Measurements from ENCODE around the gene MOCS1. TPM values are rescaled to one million over a fixed set of nuclear protein-coding genes. Genes with fewer than 3 reads are reported as not detected.
A peak's percentile ranks its signal among the peaks of the same experiment; 100 is the strongest.

Gene MOCS1
- polyA plus RNA-seq, 3 donors, result 20.1 to 88.7 (median 25.4) TPM

- 73 to 95% (median 82%) methylated on average over 1 of the region's 1 CpG for WGBS, 3 donors
Measured at GRCh38 chr6:39951716-39952115, 17.5 kb upstream of the MOCS1 start.

GRCh38 chr6:39951191-39951590 lies 16.9 kb upstream of the MOCS1 start:
- no peak overlapping the region for H3K27ac ChIP-seq (ENCODE audit: low read depth, low read length)
- 80 to 88% (median 82%) methylated on average over 5 of the region's 5 CpGs for WGBS, 3 donors

More at GRCh38 chr6:39951716-39952115, 17.5 kb upstream of the MOCS1 start:
- no peak overlapping the region for H3K27ac ChIP-seq (ENCODE audit: low read depth, low read length)

GRCh38 chr6:39950125-39950720 lies 16.0 kb upstream of the MOCS1 start:
- H3K27ac ChIP-seq (ENCODE audit: low read depth, low read length), result no peak overlapping the region

- H3K27ac ChIP-seq (ENCODE audit: low read depth, low read length), result no peak overlapping the region
- 65 to 84% (median 70%) methylated on average over 5 of the region's 5 CpGs for WGBS, 3 donors
Measured at GRCh38 chr6:39948199-39948791, 14.0 kb upstream of the MOCS1 start.

GRCh38 chr6:39947611-39948068 lies 13.4 kb upstream of the MOCS1 start:
- 61 to 73% (median 68%) methylated on average over 5 of the region's 5 CpGs for WGBS, 3 donors
- no peak overlapping the region for H3K27ac ChIP-seq (ENCODE audit: low read depth, low read length)

GRCh38 chr6:39945626-39946025 lies 11.4 kb upstream of the MOCS1 start:
- no peak overlapping the region for H3K27ac ChIP-seq (ENCODE audit: low read depth, low read length)
- WGBS, 3 donors, result 84 to 100% (median 85%) methylated on average over 1 of the region's 1 CpG

GRCh38 chr6:39942903-39943580 lies 8.8 kb upstream of the MOCS1 start:
- 53 to 85% (median 78%) methylated on average over 7 of the region's 7 CpGs for WGBS, 3 donors
- H3K27ac ChIP-seq (ENCODE audit: low read depth, low read length), result no peak overlapping the region

GRCh38 chr6:39941820-39942219 lies 7.6 kb upstream of the MOCS1 start:
- WGBS, 3 donors, result 73 to 84% (median 83%) methylated on average over 4 of the region's 4 CpGs
- H3K27ac ChIP-seq (ENCODE audit: low read depth, low read length), result no peak overlapping the region

- 91 to 95% (median 94%) methylated on average over 6 of the region's 6 CpGs for WGBS, 3 donors
- no peak overlapping the region for H3K27ac ChIP-seq (ENCODE audit: low read depth, low read length)
Measured at GRCh38 chr6:39941138-39941537, 6.9 kb upstream of the MOCS1 start.

- no peak overlapping the region for H3K27ac ChIP-seq (ENCODE audit: low read depth, low read length)
- 72 to 83% (median 73%) methylated on average over 10 of the region's 10 CpGs for WGBS, 3 donors
Measured at GRCh38 chr6:39938773-39939654, 4.8 kb upstream of the MOCS1 start.

- no peak overlapping the region for H3K27ac ChIP-seq (ENCODE audit: low read depth, low read length)
- 78 to 85% (median 81%) methylated on average over 3 of the region's 3 CpGs for WGBS, 3 donors
Measured at GRCh38 chr6:39937686-39938333, 3.5 kb upstream of the MOCS1 start.

GRCh38 chr6:39936857-39937256 lies 2.6 kb upstream of the MOCS1 start:
- H3K27ac ChIP-seq (ENCODE audit: low read depth, low read length), result no peak overlapping the region
- 90 to 100% (median 93%) methylated on average over 1 of the region's 1 CpG for WGBS, 3 donors

GRCh38 chr6:39935241-39935640 lies 979 bp upstream of the MOCS1 start:
- 50 to 71% (median 70%) methylated on average over 2 of the region's 2 CpGs for WGBS, 3 donors
- H3K27ac ChIP-seq (ENCODE audit: low read depth, low read length), result no peak overlapping the region

GRCh38 chr6:39933669-39934130 lies 562 bp downstream of the MOCS1 start:
- WGBS, 3 donors, result 12 to 31% (median 27%) methylated on average over 9 of the region's 9 CpGs
- peak overlapping the region; percentile 75 for H3K27ac ChIP-seq (ENCODE audit: low read depth, low read length)

- WGBS, 3 donors, result 80 to 92% (median 84%) methylated on average over 8 of the region's 8 CpGs
- no peak overlapping the region for H3K27ac ChIP-seq (ENCODE audit: low read depth, low read length)
Measured at GRCh38 chr6:39932386-39932910, 1.8 kb downstream of the MOCS1 start.

GRCh38 chr6:39931607-39932006 lies 2.7 kb downstream of the MOCS1 start:
- 75 to 100% (median 89%) methylated on average over 1 of the region's 1 CpG for WGBS, 3 donors
- H3K27ac ChIP-seq (ENCODE audit: low read depth, low read length), result no peak overlapping the region

GRCh38 chr6:39930540-39930939 lies 3.7 kb downstream of the MOCS1 start:
- H3K27ac ChIP-seq (ENCODE audit: low read depth, low read length), result peak overlapping the region; percentile 46
- 78 to 82% (median 79%) methylated on average over 4 of the region's 4 CpGs for WGBS, 3 donors
